HepG2 (cell line): ENCODE measurements around the gene PRKAR1A. TPM values are rescaled to one million over a fixed set of nuclear protein-coding genes. Genes with fewer than 3 reads are reported as not detected.

Experiments
- ATAC-seq: fragments of 200-7000 bp; cut with Tn5 transposase; 3 replicates; pipeline ENCODE4 v1.9.1; 2020; ENCODE audit warnings: mild to moderate bottlenecking, moderate library complexity
- BruUV-seq: library from RNA; stranded (reverse); fragments of 400-500 nt; replicated peaks from 2 replicates; lab custom pipeline; 2021; lab: Mats Ljungman, UMichigan
- CTCF ChIA-PET: fragments of 300-600 bp; formaldehyde crosslinking; extraction: SDS; loops from one replicate; lab custom pipeline; 2021; ENCODE audit warnings: low total read pairs, inconsistent platforms, low intra/inter-chr PET ratio; lab: Yijun Ruan, JAX
- POLR2A ChIA-PET: fragments of 350-600 bp; sonication (Branson Sonifier 250); formaldehyde crosslinking; loops from one replicate; lab custom pipeline; 2020; ENCODE audit warnings: antibody characterized with exemption, inconsistent platforms; lab: Yijun Ruan, JAX
- DNase-seq: peaks from one replicate; pipeline ENCODE4 v3.0.0-alpha.2; 2015; ENCODE audit warnings: low spot score
- FAIRE-seq: peaks from 3 replicates; lab custom pipeline; 2011; peaks lifted over from hg19 to GRCh38; lab: Jason Lieb, UNC
- H2AFZ ChIP-seq: one replicate; pipeline ENCODE4 v1.6.1; 2011; ENCODE audit warnings: low read length, inconsistent platforms
- H3K27ac ChIP-seq: fragments of 300-600 bp; 3 replicates; pipeline ENCODE4 v1.8.0; 2011; ENCODE audit warnings: mixed run types, mild to moderate bottlenecking, mixed read lengths, low read length, inconsistent platforms; ENCODE audit not compliant: insufficient read depth; ENCODE audit errors: extremely low read length
- H3K27me3 ChIP-seq, 2 experiments: fragments of 200-600 bp in 1 of 2; 2 replicates in 1 of 2; 3 replicates in 1 of 2; pipeline versions ENCODE4 v1.6.0 to v1.8.0; 2011; ENCODE audit warnings: low read length in 2 of 2, mild to moderate bottlenecking in 2 of 2, moderate library complexity in 2 of 2, inconsistent platforms in 1 of 2; ENCODE audit not compliant: insufficient read depth in 2 of 2, control insufficient read depth in 1 of 2
- H3K36me3 ChIP-seq, 2 experiments: fragments of 200-600 bp in 1 of 2; replicated peaks in 1 of 2; 2 replicates in 1 of 2; 3 replicates in 1 of 2; pipeline versions ENCODE4 v1.5.1 to v1.8.0; 2011; ENCODE audit warnings: low read length in 2 of 2, inconsistent platforms in 1 of 2; ENCODE audit not compliant: insufficient read depth in 2 of 2, control insufficient read depth in 1 of 2
- H3K4me1 ChIP-seq: 2 replicates; pipeline ENCODE4 v1.5.1; 2012; ENCODE audit warnings: low read length, inconsistent platforms; ENCODE audit not compliant: insufficient read depth
- H3K4me2 ChIP-seq: 2 replicates; pipeline ENCODE4 v1.6.0; 2011; ENCODE audit warnings: low read depth, low read length, inconsistent platforms
- H3K4me3 ChIP-seq, 3 experiments: fragments of 200-600 bp in 1 of 3; sonication (generic), shearing (Covaris generic) in 1 of 3; replicated peaks in 1 of 3; 2 replicates each; pipeline ENCODE4 v1.5.1; 2011 to 2016; ENCODE audit warnings: low read length in 3 of 3, inconsistent platforms in 2 of 3, low read depth in 2 of 3, mild to moderate bottlenecking in 2 of 3, control low read depth in 1 of 3, mixed read lengths in 1 of 3; ENCODE audit not compliant: insufficient read depth in 1 of 3
- H3K79me2 ChIP-seq: one replicate; pipeline ENCODE4 v1.6.1; 2011; ENCODE audit warnings: low read length, inconsistent platforms; ENCODE audit not compliant: insufficient read depth
- H3K9ac ChIP-seq: 2 replicates; pipeline ENCODE4 v1.6.0; 2011; ENCODE audit warnings: mild to moderate bottlenecking, low read depth, low read length, inconsistent platforms; ENCODE audit not compliant: insufficient read depth
- H3K9me3 ChIP-seq: 2 replicates; pipeline ENCODE4 v1.5.1; 2012; ENCODE audit warnings: mild to moderate bottlenecking, low read length
- H4K20me1 ChIP-seq: 2 replicates; pipeline ENCODE4 v1.6.0; 2011; ENCODE audit warnings: inconsistent platforms, mild to moderate bottlenecking, low read length, moderate library complexity; ENCODE audit not compliant: insufficient read depth
- BCL6 ChIP-seq: IDR thresholded peaks from 2 replicates; pipeline ENCODE4 v1.6.1; 2016; ENCODE audit warnings: missing genetic modification reagents, missing compliant biosample characterization
- BRD4 ChIP-seq: sonication (generic); formaldehyde crosslinking; IDR thresholded peaks from 2 replicates; pipeline ENCODE4 v1.4.0; 2020; ENCODE audit warnings: missing genetic modification reagents
- NCOA1 ChIP-seq: sonication (generic); formaldehyde crosslinking; IDR thresholded peaks from 2 replicates; pipeline ENCODE4 v1.9.0; 2021; ENCODE audit warnings: missing genetic modification reagents
- NFKBIZ ChIP-seq: IDR thresholded peaks from 2 replicates; pipeline ENCODE4 v1.6.1; 2018; ENCODE audit warnings: missing genetic modification reagents, missing compliant biosample characterization
- NR2F6 ChIP-seq, 2 experiments: IDR thresholded peaks; 2 replicates each; pipeline ENCODE4 v1.6.1; 2016; ENCODE audit warnings: antibody characterized with exemption in 1 of 2, mild to moderate bottlenecking in 1 of 2
- RARA ChIP-seq: IDR thresholded peaks from 2 replicates; pipeline ENCODE4 v1.6.1; 2016; ENCODE audit warnings: missing genetic modification reagents, missing compliant biosample characterization
- RBM22 ChIP-seq: fragments of 200-400 bp; formaldehyde crosslinking; optimal IDR thresholded peaks from 2 replicates; pipeline ENCODE3; 2017; ENCODE audit warnings: mild to moderate bottlenecking, low read length, moderate library complexity
- SETDB1 ChIP-seq: sonication (generic); formaldehyde crosslinking; IDR thresholded peaks from 2 replicates; pipeline ENCODE4 v1.5.1; 2020; ENCODE audit warnings: missing genetic modification reagents, mild to moderate bottlenecking, borderline replicate concordance
- TERF1 ChIP-seq: sonication (generic); formaldehyde crosslinking; IDR thresholded peaks from 2 replicates; pipeline ENCODE4 v1.8.0; 2022; ENCODE audit warnings: mild to moderate bottlenecking, missing genetic modification reagents, moderate library complexity
- TIGD3 ChIP-seq: sonication (generic); formaldehyde crosslinking; IDR thresholded peaks from 2 replicates; pipeline ENCODE4 v1.5.1; 2020; ENCODE audit warnings: mild to moderate bottlenecking, missing genetic modification reagents, borderline replicate concordance
- ZNF263 ChIP-seq: sonication (generic); formaldehyde crosslinking; IDR thresholded peaks from 2 replicates; pipeline ENCODE4 v1.4.0; 2020; ENCODE audit warnings: missing genetic modification reagents
- ZSCAN20 ChIP-seq: sonication (generic); formaldehyde crosslinking; IDR thresholded peaks from 2 replicates; pipeline ENCODE4 v1.4.0; 2020; ENCODE audit warnings: missing genetic modification reagents, mild to moderate bottlenecking, borderline replicate concordance
- WGBS: methylation state at CpG from one replicate; pipeline ENCODE4 v1.1.6; 2017; ENCODE audit warnings: low lambda C conversion rate; 5-methylcytosine and 5-hydroxymethylcytosine counted together
- in situ Hi-C: cut with HindIII; loops from 2 replicates; pipeline ENCODE4 v1.10.0; 2017; ENCODE audit warnings: low pct_unique_long_range_greater_than_20kb; ENCODE audit not compliant: extremely low pct_ligation_motif_present
- intact Hi-C: fragments of 100-400 bp; cut with micrococcal nuclease; formaldehyde crosslinking; loops from one replicate; pipeline ENCODE4 v1.10.0; 2022; ENCODE audit not compliant: unreplicated experiment
- polyA plus RNA-seq, 8 experiments: library from polyadenylated mRNA; depleted of rRNA in 3 of 8; stranded (reverse) in 7 of 8; unstranded in 1 of 8; fragments of >200 nt; fragmentation: Illumina TruSeq in 4 of 8; extraction: Trizol in 4 of 8; gene quantifications; 2 replicates each; pipeline versions ENCODE4 v1.2.1 to v1.2.3, GENCODE V29; 2011 to 2016; ENCODE audit warnings: low read depth in 4 of 8, missing spikeins in 1 of 8, mixed read lengths in 1 of 8; ENCODE audit not compliant: insufficient read depth in 1 of 8
- total RNA-seq, 5 experiments: library from RNA; depleted of rRNA; stranded (reverse); fragments of >200 nt; fragmentation: Illumina TruSeq; extraction: Trizol; gene quantifications; 2 replicates each; pipeline ENCODE4 v1.2.3, GENCODE V29; 2016; ENCODE audit warnings: low read depth in 1 of 5

The PRKAR1A gene
- total and polyA plus RNA-seq, 2 of the 13 experiments (the other 11 are each of a cell fraction or from before 2014, with no cell fraction given) = 265 to 266 TPM

- POLR2A ChIA-PET = interaction anchor here (0.9 to 1.2 kb wide), 2 partner anchors 11 to 14 kb away, joined by 3 to 4 read pairs; partner anchors contain the start of gene WIPI1
- no peaks in the 10 kb centered on the region for H4K20me1 ChIP-seq
- intact Hi-C loops (no loop called here), in situ Hi-C loops (no loop called here)
- BruUV-seq = no TSS peak
- 52% methylated on average over 5 of the region's 5 CpGs for WGBS
- no peaks in the 10 kb centered on the region for H3K36me3 ChIP-seq
- peaks cover 8% of the 10 kb centered on the region; the same call in 1 of the 2 replicates for H3K9me3 ChIP-seq
- H3K27me3 ChIP-seq = no peaks in the 10 kb centered on the region
- H2AFZ ChIP-seq = no peak overlapping the region
- CTCF ChIA-PET = no interaction called here
- H3K27ac ChIP-seq = no peak overlapping the region
- DNase-seq (no peak), ATAC-seq (no peak), FAIRE-seq (no peak)
- H3K4me1 ChIP-seq = peaks cover 40% of the 10 kb centered on the region
- no peak overlapping the region for H3K9ac ChIP-seq
- no peak overlapping the region for H3K4me3 ChIP-seq
- no peak overlapping the region for H3K4me2 ChIP-seq
- H3K79me2 ChIP-seq = no peaks in the 10 kb centered on the region
- TF ChIP-seq TIGD3 (CRISPR knock-in tag) = no peak
- TF ChIP-seq BRD4 (CRISPR knock-in tag) = no peak
- TF ChIP-seq RBM22 = no peak
- no peak for TF ChIP-seq SETDB1 (CRISPR knock-in tag)
- no peak for TF ChIP-seq NFKBIZ (CRISPR knock-in tag)
- TF ChIP-seq ZSCAN20 (CRISPR knock-in tag) = no peak
- TF ChIP-seq ZNF263 = no peak
- no peak for TF ChIP-seq NCOA1 (CRISPR knock-in tag)
These were observed 43.9 kb upstream of the PRKAR1A start for GRCh38 chr17:68468334-68468733.

- intact Hi-C loops = no loop called here
- ATAC-seq (no peak), FAIRE-seq (no peak), DNase-seq (peak; percentile 76)
- WGBS = 86% methylated on average over 1 of the region's 1 CpG
- no TSS peak for BruUV-seq
- H3K27me3 ChIP-seq = no peaks in the 10 kb centered on the region
- no peak overlapping the region for H3K27ac ChIP-seq
- H2AFZ ChIP-seq = no peak overlapping the region
- H3K4me1 ChIP-seq = peaks cover 40% of the 10 kb centered on the region
- no peaks in the 10 kb centered on the region for H3K36me3 ChIP-seq
- no peak overlapping the region for H3K4me3 ChIP-seq
- H3K79me2 ChIP-seq = no peaks in the 10 kb centered on the region
- H3K9ac ChIP-seq = no peak overlapping the region
- H3K4me2 ChIP-seq = no peak overlapping the region
- ChIA-PET CTCF (no interaction called here), POLR2A (interaction anchor here (1.2 kb wide), 1 partner anchor 14 kb away, joined by 3 read pairs; no protein-coding TSS in a partner anchor)
- peaks cover 8% of the 10 kb centered on the region; the same call in 1 of the 2 replicates for H3K9me3 ChIP-seq
- TF ChIP-seq RARA (CRISPR knock-in tag) (0 out of 2 replicates have a peak, but pooled peaks have one; percentile 52), TERF1 (CRISPR knock-in tag) (no peak), BCL6 (CRISPR knock-in tag) (peak; percentile 8; the same call in 1 of the 2 replicates), NR2F6 (IDR thresholded peaks at IDR 0.05) (no peak), NR2F6 (CRISPR knock-in tag; IDR thresholded peaks at IDR 0.05) (peak; percentile 36; the same call in 1 of the 2 replicates)
- in situ Hi-C loops = no loop called here
- H4K20me1 ChIP-seq = no peaks in the 10 kb centered on the region
These were observed 43.4 kb upstream of the PRKAR1A start for GRCh38 chr17:68468788-68469187.
